ENCODE measurements around the gene CUZD1.

The CUZD1 gene

GRCh38 chr10:122812751-122813150, 32.9 kb downstream of the CUZD1 start:
- H3K4me3 ChIP-seq (ENCODE audit: low read depth, low read length) = no peak overlapping the region

GRCh38 chr10:122802282-122802681, 43.4 kb downstream of the CUZD1 start:
- no peak overlapping the region for H3K4me3 ChIP-seq (ENCODE audit: low read depth, low read length)
- no peak for TF ChIP-seq CTCF (IDR thresholded peaks at IDR 0.05; ENCODE audit: borderline replicate concordance, insufficient read depth, low read depth, low read length)

More at GRCh38 chr10:122812751-122813150, 32.9 kb downstream of the CUZD1 start:
- TF ChIP-seq CTCF (IDR thresholded peaks at IDR 0.05; ENCODE audit: borderline replicate concordance, insufficient read depth, low read depth, low read length) = no peak

GRCh38 chr10:122798704-122799231, 46.9 kb downstream of the CUZD1 start:
- no peak overlapping the region for H3K4me3 ChIP-seq (ENCODE audit: low read depth, low read length)
- TF ChIP-seq CTCF (IDR thresholded peaks at IDR 0.05; ENCODE audit: borderline replicate concordance, insufficient read depth, low read depth, low read length) = no peak

- no peak for TF ChIP-seq CTCF (IDR thresholded peaks at IDR 0.05; ENCODE audit: borderline replicate concordance, insufficient read depth, low read depth, low read length)
- H3K4me3 ChIP-seq (ENCODE audit: low read depth, low read length) = no peak overlapping the region
Measured at GRCh38 chr10:122796796-122797195, 48.9 kb downstream of the CUZD1 start.

- no peak for TF ChIP-seq CTCF (IDR thresholded peaks at IDR 0.05; ENCODE audit: borderline replicate concordance, insufficient read depth, low read depth, low read length)
- no peak overlapping the region for H3K4me3 ChIP-seq (ENCODE audit: low read depth, low read length)
Measured at GRCh38 chr10:122795924-122796323, 49.7 kb downstream of the CUZD1 start.

GRCh38 chr10:122786269-122786668, 59.4 kb downstream of the CUZD1 start:
- H3K4me3 ChIP-seq (ENCODE audit: low read depth, low read length) = no peak overlapping the region
- TF ChIP-seq CTCF (IDR thresholded peaks at IDR 0.05; ENCODE audit: borderline replicate concordance, insufficient read depth, low read depth, low read length) = no peak

GRCh38 chr10:122782911-122783310, 62.7 kb downstream of the CUZD1 start:
- H3K4me3 ChIP-seq (ENCODE audit: low read depth, low read length) = no peak overlapping the region
- TF ChIP-seq CTCF (IDR thresholded peaks at IDR 0.05; ENCODE audit: borderline replicate concordance, insufficient read depth, low read depth, low read length) = no peak

Data from GM12875 (cell line).